HepG2 (cell line): Measurements from ENCODE around the gene FUT3. TPM values are rescaled to one million over a fixed set of nuclear protein-coding genes. Genes with fewer than 3 reads are reported as not detected.

Experiments used
- ATM ChIP-seq: fragments of 450-650 bp; IDR thresholded peaks from 2 replicates; pipeline ENCODE4 v1.7.1; 2017; ENCODE audit warnings: mild to moderate bottlenecking, borderline replicate concordance
- BHLHE40 ChIP-seq: IDR thresholded peaks from 2 replicates; pipeline ENCODE4 v1.6.1; 2011; ENCODE audit warnings: low read length, improper control_type of control experiment
- CENPT ChIP-seq: sonication (generic); formaldehyde crosslinking; IDR thresholded peaks from 2 replicates; pipeline ENCODE4 v1.8.0; 2022; ENCODE audit warnings: low read depth, mild to moderate bottlenecking, moderate library complexity, missing genetic modification reagents
- ERF ChIP-seq: IDR thresholded peaks from 2 replicates; pipeline ENCODE4 v1.6.1; 2018; ENCODE audit warnings: missing biosample characterization, missing genetic modification reagents
- GPN1 ChIP-seq: sonication (generic); formaldehyde crosslinking; IDR thresholded peaks from 2 replicates; pipeline ENCODE4 v1.5.1; 2020; ENCODE audit warnings: missing genetic modification reagents, borderline replicate concordance
- HMG20A ChIP-seq: IDR thresholded peaks from 2 replicates; pipeline ENCODE4 v1.6.1; 2016; ENCODE audit warnings: borderline replicate concordance
- HNRNPL ChIP-seq: fragments of 200-400 bp; formaldehyde crosslinking; IDR thresholded peaks from 2 replicates; pipeline ENCODE4 v1.6.1; 2017; ENCODE audit warnings: mild to moderate bottlenecking, low read depth, low read length
- HOXA3 ChIP-seq: sonication (generic); formaldehyde crosslinking; IDR thresholded peaks from 2 replicates; pipeline ENCODE4 v1.5.0; 2020; ENCODE audit warnings: missing genetic modification reagents
- PHF21A ChIP-seq: sonication (generic); formaldehyde crosslinking; IDR thresholded peaks from 2 replicates; pipeline ENCODE4 v1.5.0; 2020; ENCODE audit warnings: mild to moderate bottlenecking, missing genetic modification reagents
- SAP130 ChIP-seq: IDR thresholded peaks from 2 replicates; pipeline ENCODE4 v1.6.1; 2016; ENCODE audit warnings: low read depth
- SOX6 ChIP-seq, 2 experiments: fragments of 450-650 bp in 1 of 2; sonication (generic) in 1 of 2; formaldehyde crosslinking in 1 of 2; IDR thresholded peaks; 2 replicates each; pipeline versions ENCODE4 v1.4.0 to v1.6.1; 2017 to 2020; ENCODE audit warnings: antibody characterized with exemption in 1 of 2, mild to moderate bottlenecking in 1 of 2, missing genetic modification reagents in 1 of 2
- SPEN ChIP-seq: sonication (generic); formaldehyde crosslinking; IDR thresholded peaks from 2 replicates; pipeline ENCODE4 v1.5.1; 2020; ENCODE audit warnings: low read depth, mild to moderate bottlenecking, missing genetic modification reagents
- TEAD3 ChIP-seq: optimal IDR thresholded peaks from 2 replicates; pipeline ENCODE3; 2016; ENCODE audit warnings: borderline replicate concordance
- TOE1 ChIP-seq: sonication (generic); formaldehyde crosslinking; IDR thresholded peaks from 2 replicates; pipeline ENCODE4 v1.4.0; 2020; ENCODE audit warnings: mild to moderate bottlenecking, missing genetic modification reagents
- ZNF230 ChIP-seq: sonication (generic); formaldehyde crosslinking; IDR thresholded peaks from 2 replicates; pipeline ENCODE4 v1.4.0; 2020; ENCODE audit warnings: mild to moderate bottlenecking, missing genetic modification reagents
- ZNF335 ChIP-seq: sonication (generic); formaldehyde crosslinking; IDR thresholded peaks from 2 replicates; pipeline ENCODE4 v1.4.0; 2020; ENCODE audit warnings: missing genetic modification reagents
- ZNF354B ChIP-seq: sonication (generic); formaldehyde crosslinking; IDR thresholded peaks from 2 replicates; pipeline ENCODE4 v1.8.0; 2022; ENCODE audit warnings: mild to moderate bottlenecking, missing genetic modification reagents
- ZNF431 ChIP-seq: sonication (generic); formaldehyde crosslinking; IDR thresholded peaks from 2 replicates; pipeline ENCODE4 v1.9.0; 2022; ENCODE audit warnings: missing genetic modification reagents, low read depth, mild to moderate bottlenecking, borderline replicate concordance
- ZNF619 ChIP-seq: sonication (generic); formaldehyde crosslinking; IDR thresholded peaks from 2 replicates; pipeline ENCODE4 v1.4.0; 2020; ENCODE audit warnings: mild to moderate bottlenecking, missing genetic modification reagents
- ZNF777 ChIP-seq: sonication (generic); formaldehyde crosslinking; IDR thresholded peaks from 2 replicates; pipeline ENCODE4 v1.4.0; 2020; ENCODE audit warnings: missing genetic modification reagents
- ZNF816 ChIP-seq: sonication (generic); formaldehyde crosslinking; IDR thresholded peaks from 2 replicates; pipeline ENCODE4 v1.8.0; 2022; ENCODE audit warnings: missing genetic modification reagents, mild to moderate bottlenecking, borderline replicate concordance
- ZNF879 ChIP-seq: sonication (generic); formaldehyde crosslinking; IDR thresholded peaks from 2 replicates; pipeline ENCODE4 v1.8.1; 2023; ENCODE audit warnings: missing genetic modification reagents
- ZSCAN30 ChIP-seq: sonication (generic); formaldehyde crosslinking; IDR thresholded peaks from 2 replicates; pipeline ENCODE4 v1.5.0; 2020; ENCODE audit warnings: mild to moderate bottlenecking, missing genetic modification reagents
- polyA plus RNA-seq, 8 experiments: library from polyadenylated mRNA; depleted of rRNA in 3 of 8; stranded (reverse) in 7 of 8; unstranded in 1 of 8; fragments of >200 nt; fragmentation: Illumina TruSeq in 4 of 8; extraction: Trizol in 4 of 8; gene quantifications; 2 replicates each; pipeline versions ENCODE4 v1.2.1 to v1.2.3, GENCODE V29; 2011 to 2016; ENCODE audit warnings: low read depth in 4 of 8, missing spikeins in 1 of 8, mixed read lengths in 1 of 8; ENCODE audit not compliant: insufficient read depth in 1 of 8
- total RNA-seq, 5 experiments: library from RNA; depleted of rRNA; stranded (reverse); fragments of >200 nt; fragmentation: Illumina TruSeq; extraction: Trizol; gene quantifications; 2 replicates each; pipeline ENCODE4 v1.2.3, GENCODE V29; 2016; ENCODE audit warnings: low read depth in 1 of 5
- TF ChIP-seq, protein P1 (sequence below): sonication (generic); formaldehyde crosslinking; IDR thresholded peaks from 2 replicates; pipeline ENCODE4 v1.5.1; 2020; ENCODE audit warnings: mild to moderate bottlenecking, moderate library complexity, missing genetic modification reagents
- TF ChIP-seq, protein P2 (sequence below): sonication (generic); formaldehyde crosslinking; IDR thresholded peaks from 2 replicates; pipeline ENCODE4 v1.4.0; 2020; ENCODE audit warnings: missing genetic modification reagents, borderline replicate concordance
- TF ChIP-seq, protein P3 (sequence below): sonication (generic); formaldehyde crosslinking; IDR thresholded peaks from 2 replicates; pipeline ENCODE4 v1.4.0; 2020; ENCODE audit warnings: mild to moderate bottlenecking, missing genetic modification reagents

FUT3 gene
- total and polyA plus RNA-seq, 2 of the 13 experiments (the other 11 are each of a cell fraction or from before 2014, with no cell fraction given): 0.53 to 1.1 TPM

GRCh38 chr19:5822181-5822844 is 28.9 kb downstream of the FUT3 start (continued):
- TF ChIP-seq SPEN (CRISPR knock-in tag): peak; percentile 22; the same call in 1 of the 2 replicates
- TF ChIP-seq SAP130 (CRISPR knock-in tag): peak; percentile 43
- no peak for TF ChIP-seq BHLHE40
- no peak for TF ChIP-seq SOX6 (IDR thresholded peaks at IDR 0.05)
- TF ChIP-seq SOX6 (CRISPR knock-in tag; IDR thresholded peaks at IDR 0.05): peak; percentile 24; the same call in 1 of the 2 replicates
- TF ChIP-seq HNRNPL: peak; percentile 79; the same call in 1 of the 2 replicates
- no peak for TF ChIP-seq CENPT (CRISPR knock-in tag)
- peak; percentile 79 for TF ChIP-seq ZNF777 (CRISPR knock-in tag)
- TF ChIP-seq, protein P1, sequence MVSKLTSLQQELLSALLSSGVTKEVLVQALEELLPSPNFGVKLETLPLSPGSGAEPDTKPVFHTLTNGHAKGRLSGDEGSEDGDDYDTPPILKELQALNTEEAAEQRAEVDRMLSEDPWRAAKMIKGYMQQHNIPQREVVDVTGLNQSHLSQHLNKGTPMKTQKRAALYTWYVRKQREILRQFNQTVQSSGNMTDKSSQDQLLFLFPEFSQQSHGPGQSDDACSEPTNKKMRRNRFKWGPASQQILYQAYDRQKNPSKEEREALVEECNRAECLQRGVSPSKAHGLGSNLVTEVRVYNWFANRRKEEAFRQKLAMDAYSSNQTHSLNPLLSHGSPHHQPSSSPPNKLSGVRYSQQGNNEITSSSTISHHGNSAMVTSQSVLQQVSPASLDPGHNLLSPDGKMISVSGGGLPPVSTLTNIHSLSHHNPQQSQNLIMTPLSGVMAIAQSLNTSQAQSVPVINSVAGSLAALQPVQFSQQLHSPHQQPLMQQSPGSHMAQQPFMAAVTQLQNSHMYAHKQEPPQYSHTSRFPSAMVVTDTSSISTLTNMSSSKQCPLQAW (CRISPR knock-in tag): no peak
- TF ChIP-seq, protein P2, sequence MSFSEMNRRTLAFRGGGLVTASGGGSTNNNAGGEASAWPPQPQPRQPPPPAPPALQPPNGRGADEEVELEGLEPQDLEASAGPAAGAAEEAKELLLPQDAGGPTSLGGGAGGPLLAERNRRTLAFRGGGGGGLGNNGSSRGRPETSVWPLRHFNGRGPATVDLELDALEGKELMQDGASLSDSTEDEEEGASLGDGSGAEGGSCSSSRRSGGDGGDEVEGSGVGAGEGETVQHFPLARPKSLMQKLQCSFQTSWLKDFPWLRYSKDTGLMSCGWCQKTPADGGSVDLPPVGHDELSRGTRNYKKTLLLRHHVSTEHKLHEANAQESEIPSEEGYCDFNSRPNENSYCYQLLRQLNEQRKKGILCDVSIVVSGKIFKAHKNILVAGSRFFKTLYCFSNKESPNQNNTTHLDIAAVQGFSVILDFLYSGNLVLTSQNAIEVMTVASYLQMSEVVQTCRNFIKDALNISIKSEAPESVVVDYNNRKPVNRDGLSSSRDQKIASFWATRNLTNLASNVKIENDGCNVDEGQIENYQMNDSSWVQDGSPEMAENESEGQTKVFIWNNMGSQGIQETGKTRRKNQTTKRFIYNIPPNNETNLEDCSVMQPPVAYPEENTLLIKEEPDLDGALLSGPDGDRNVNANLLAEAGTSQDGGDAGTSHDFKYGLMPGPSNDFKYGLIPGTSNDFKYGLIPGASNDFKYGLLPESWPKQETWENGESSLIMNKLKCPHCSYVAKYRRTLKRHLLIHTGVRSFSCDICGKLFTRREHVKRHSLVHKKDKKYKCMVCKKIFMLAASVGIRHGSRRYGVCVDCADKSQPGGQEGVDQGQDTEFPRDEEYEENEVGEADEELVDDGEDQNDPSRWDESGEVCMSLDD: peak; percentile 94
- TF ChIP-seq TEAD3: peak; percentile 57
- TF ChIP-seq PHF21A (CRISPR knock-in tag): no peak
- TF ChIP-seq ZNF431 (CRISPR knock-in tag): no peak
- no peak for TF ChIP-seq GPN1 (CRISPR knock-in tag)
- TF ChIP-seq ATM: no peak
- TF ChIP-seq ZNF354B (CRISPR knock-in tag): no peak
- TF ChIP-seq ZNF619 (CRISPR knock-in tag): no peak
- TF ChIP-seq ZSCAN30: no peak
- no peak for TF ChIP-seq TOE1 (CRISPR knock-in tag)
- no peak for TF ChIP-seq ZNF335 (CRISPR knock-in tag)
- no peak for TF ChIP-seq HOXA3 (CRISPR knock-in tag)
- TF ChIP-seq ZNF879: no peak
- no peak for TF ChIP-seq ZNF816
- no peak for TF ChIP-seq HMG20A (CRISPR knock-in tag)
- peak; percentile 39; the same call in 1 of the 2 replicates for TF ChIP-seq ERF (CRISPR knock-in tag)
- TF ChIP-seq, protein P3, sequence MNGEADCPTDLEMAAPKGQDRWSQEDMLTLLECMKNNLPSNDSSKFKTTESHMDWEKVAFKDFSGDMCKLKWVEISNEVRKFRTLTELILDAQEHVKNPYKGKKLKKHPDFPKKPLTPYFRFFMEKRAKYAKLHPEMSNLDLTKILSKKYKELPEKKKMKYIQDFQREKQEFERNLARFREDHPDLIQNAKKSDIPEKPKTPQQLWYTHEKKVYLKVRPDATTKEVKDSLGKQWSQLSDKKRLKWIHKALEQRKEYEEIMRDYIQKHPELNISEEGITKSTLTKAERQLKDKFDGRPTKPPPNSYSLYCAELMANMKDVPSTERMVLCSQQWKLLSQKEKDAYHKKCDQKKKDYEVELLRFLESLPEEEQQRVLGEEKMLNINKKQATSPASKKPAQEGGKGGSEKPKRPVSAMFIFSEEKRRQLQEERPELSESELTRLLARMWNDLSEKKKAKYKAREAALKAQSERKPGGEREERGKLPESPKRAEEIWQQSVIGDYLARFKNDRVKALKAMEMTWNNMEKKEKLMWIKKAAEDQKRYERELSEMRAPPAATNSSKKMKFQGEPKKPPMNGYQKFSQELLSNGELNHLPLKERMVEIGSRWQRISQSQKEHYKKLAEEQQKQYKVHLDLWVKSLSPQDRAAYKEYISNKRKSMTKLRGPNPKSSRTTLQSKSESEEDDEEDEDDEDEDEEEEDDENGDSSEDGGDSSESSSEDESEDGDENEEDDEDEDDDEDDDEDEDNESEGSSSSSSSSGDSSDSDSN (CRISPR knock-in tag): peak; percentile 32; the same call in 1 of the 2 replicates
- no peak for TF ChIP-seq ZNF230
